GM12878 (cell line): ENCODE data around the gene PRPSAP1. TPM values are rescaled to one million over a fixed set of nuclear protein-coding genes. Genes with fewer than 3 reads are reported as not detected.
A peak's percentile ranks its signal among the peaks of the same experiment; 100 is the strongest.

Experiments used
- BACH1 ChIP-seq: fragments of 450-650 bp; IDR thresholded peaks from 2 replicates; pipeline ENCODE4 v1.6.1; 2017; ENCODE audit warnings: mild to moderate bottlenecking, borderline replicate concordance
- CHD1 ChIP-seq: IDR thresholded peaks from 2 replicates; pipeline ENCODE4 v1.6.1; 2012; ENCODE audit warnings: low read depth, low read length, improper control_type of control experiment
- EZH2 ChIP-seq: IDR thresholded peaks from 2 replicates; pipeline ENCODE4 v1.6.1; 2012; ENCODE audit warnings: low read depth, mild to moderate bottlenecking, control low read depth, inconsistent platforms, low read length, borderline replicate concordance; ENCODE audit not compliant: control insufficient read depth
- FOXM1 ChIP-seq: IDR thresholded peaks from 2 replicates; pipeline ENCODE4 v1.6.1; 2012; ENCODE audit warnings: low read depth, mild to moderate bottlenecking, inconsistent platforms, low read length, moderate library complexity
- GATAD2B ChIP-seq: fragments of 450-650 bp; conservative IDR thresholded peaks from 2 replicates; pipeline ENCODE4 v1.6.1; 2017; ENCODE audit warnings: low read depth, mild to moderate bottlenecking, moderate library complexity
- IKZF2 ChIP-seq, 2 experiments: fragments of 450-650 bp; IDR thresholded peaks; 2 replicates each; pipeline ENCODE4 v1.6.1; 2017; ENCODE audit warnings: mild to moderate bottlenecking in 2 of 2, moderate library complexity in 2 of 2
- KAT2A ChIP-seq: conservative IDR thresholded peaks from 2 replicates; pipeline ENCODE4 v1.6.1; 2011; ENCODE audit warnings: low read depth, low read length; ENCODE audit not compliant: control insufficient read depth
- MTA2 ChIP-seq: fragments of 450-650 bp; IDR thresholded peaks from 2 replicates; pipeline ENCODE4 v1.6.1; 2016; ENCODE audit warnings: low read depth, mild to moderate bottlenecking, moderate library complexity
- NRF1 ChIP-seq: conservative IDR thresholded peaks from 2 replicates; pipeline ENCODE4 v1.6.1; 2011; ENCODE audit warnings: mild to moderate bottlenecking, low read depth, low read length, improper control_type of control experiment
- RAD21 ChIP-seq: IDR thresholded peaks from 2 replicates; pipeline ENCODE4 v1.6.1; 2011; ENCODE audit warnings: mild to moderate bottlenecking, low read depth, low read length, moderate library complexity; ENCODE audit not compliant: insufficient read depth
- RB1 ChIP-seq: fragments of 450-650 bp; formaldehyde crosslinking; IDR thresholded peaks from 2 replicates; pipeline ENCODE4 v1.6.1; 2017; ENCODE audit warnings: mild to moderate bottlenecking, borderline replicate concordance
- RFX5 ChIP-seq: IDR thresholded peaks from 2 replicates; pipeline ENCODE4 v1.6.1; 2011; ENCODE audit warnings: low read depth, low read length, improper control_type of control experiment
- SRF ChIP-seq, 2 experiments: IDR thresholded peaks; 2 replicates each; pipeline ENCODE4 v1.6.1; 2011; ENCODE audit warnings: low read depth in 2 of 2, low read length in 2 of 2, mild to moderate bottlenecking in 1 of 2, moderate library complexity in 1 of 2
- TCF12 ChIP-seq: IDR thresholded peaks from 2 replicates; pipeline ENCODE4 v1.6.1; 2011; ENCODE audit warnings: low read depth, mild to moderate bottlenecking, low read length
- YY1 ChIP-seq: IDR thresholded peaks from 2 replicates; pipeline ENCODE4 v1.6.1; 2011; ENCODE audit warnings: low read depth, mild to moderate bottlenecking, low read length
- polyA plus RNA-seq, 11 experiments: library from polyadenylated mRNA; depleted of rRNA in 4 of 11; unstranded in 6 of 11; stranded (reverse) in 5 of 11; fragments of >200 nt; fragmentation: Nextera tagmentation in 4 of 11; fragmentation: Illumina TruSeq in 1 of 11; extraction: Ambion mirVana in 4 of 11; extraction: Trizol in 1 of 11; gene quantifications; 1 replicate in 1 of 11; 2 replicates in 10 of 11; pipeline versions ENCODE4 v1.2.1 to v1.2.3, GENCODE V29; 2011 to 2016; ENCODE audit warnings: inconsistent platforms in 2 of 11, missing spikeins in 2 of 11, low read depth in 1 of 11
- total RNA-seq, 4 experiments: library from RNA; depleted of rRNA in 3 of 4; stranded (reverse); fragments of >200 nt in 3 of 4; fragmentation: Illumina TruSeq in 1 of 4; extraction: Trizol in 1 of 4; gene quantifications; 2 replicates each; pipeline versions ENCODE4 v1.2.1 to v1.2.3, GENCODE V29; 2013 to 2021
- TF ChIP-seq, protein P1 (sequence below): IDR thresholded peaks from 2 replicates; pipeline ENCODE4 v1.6.1; 2012; ENCODE audit warnings: improper control_type of control experiment, low read depth, low read length; ENCODE audit not compliant: insufficient replicate concordance
- TF ChIP-seq, protein P2 (sequence below): fragments of 150-350 bp; IDR thresholded peaks from 2 replicates; pipeline ENCODE4 v1.6.1; 2014; ENCODE audit warnings: mild to moderate bottlenecking, low read depth, low read length
- TF ChIP-seq, protein P3 (sequence below): fragments of 450-650 bp; IDR thresholded peaks from 2 replicates; pipeline ENCODE4 v1.6.1; 2017; ENCODE audit warnings: mild to moderate bottlenecking, moderate library complexity

Gene PRPSAP1
- total and polyA plus RNA-seq, 10 of the 15 experiments (the other 5 are each of a cell fraction or from before 2014, with no cell fraction given): 15.8 to 84.2 (median 44.2) TPM

DNA sequence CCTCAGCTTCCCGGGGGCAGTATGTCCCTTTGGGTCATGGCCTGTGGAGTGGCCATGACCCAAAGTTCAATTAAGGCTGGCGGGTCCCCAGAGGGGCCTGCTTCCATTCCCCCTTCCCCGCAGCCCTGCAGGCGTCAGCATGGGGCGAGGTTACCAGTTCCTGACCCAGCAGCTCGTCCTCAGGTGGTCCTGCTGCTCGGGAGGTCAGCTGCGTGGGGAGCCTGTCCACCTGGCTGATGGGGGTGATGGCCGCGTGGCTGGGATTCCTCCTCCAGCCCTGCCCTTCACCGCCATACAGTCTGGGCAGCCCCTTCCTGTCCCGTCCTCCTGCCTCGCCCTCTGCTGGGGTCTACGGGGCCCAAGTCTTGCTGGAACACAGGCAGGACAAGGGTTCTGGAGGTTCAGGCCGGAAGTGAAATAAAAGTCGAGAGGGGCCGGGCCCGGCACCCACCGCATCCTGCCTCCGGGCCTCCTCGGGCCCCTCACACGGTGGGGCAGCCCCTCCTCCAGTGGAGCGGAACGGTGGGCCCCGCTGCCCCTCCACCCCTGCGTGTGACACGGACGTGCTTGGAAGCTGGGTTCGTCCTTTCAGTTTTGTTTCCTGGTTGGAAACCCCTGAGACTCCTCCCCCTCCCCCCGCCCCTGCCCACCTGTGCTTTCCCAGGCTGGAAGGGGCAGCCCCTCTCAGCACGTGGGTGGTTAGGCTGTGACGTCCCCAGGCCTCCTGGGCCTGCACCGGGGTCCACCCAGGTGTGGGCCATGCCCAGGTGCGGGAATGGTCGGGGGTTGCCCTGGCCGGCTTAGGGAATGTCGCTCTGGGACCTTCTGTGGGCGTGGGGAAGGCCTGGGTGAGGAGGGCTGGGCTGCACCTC, 81.8 kb downstream of the PRPSAP1 start (continued):
- TF ChIP-seq, protein P1, sequence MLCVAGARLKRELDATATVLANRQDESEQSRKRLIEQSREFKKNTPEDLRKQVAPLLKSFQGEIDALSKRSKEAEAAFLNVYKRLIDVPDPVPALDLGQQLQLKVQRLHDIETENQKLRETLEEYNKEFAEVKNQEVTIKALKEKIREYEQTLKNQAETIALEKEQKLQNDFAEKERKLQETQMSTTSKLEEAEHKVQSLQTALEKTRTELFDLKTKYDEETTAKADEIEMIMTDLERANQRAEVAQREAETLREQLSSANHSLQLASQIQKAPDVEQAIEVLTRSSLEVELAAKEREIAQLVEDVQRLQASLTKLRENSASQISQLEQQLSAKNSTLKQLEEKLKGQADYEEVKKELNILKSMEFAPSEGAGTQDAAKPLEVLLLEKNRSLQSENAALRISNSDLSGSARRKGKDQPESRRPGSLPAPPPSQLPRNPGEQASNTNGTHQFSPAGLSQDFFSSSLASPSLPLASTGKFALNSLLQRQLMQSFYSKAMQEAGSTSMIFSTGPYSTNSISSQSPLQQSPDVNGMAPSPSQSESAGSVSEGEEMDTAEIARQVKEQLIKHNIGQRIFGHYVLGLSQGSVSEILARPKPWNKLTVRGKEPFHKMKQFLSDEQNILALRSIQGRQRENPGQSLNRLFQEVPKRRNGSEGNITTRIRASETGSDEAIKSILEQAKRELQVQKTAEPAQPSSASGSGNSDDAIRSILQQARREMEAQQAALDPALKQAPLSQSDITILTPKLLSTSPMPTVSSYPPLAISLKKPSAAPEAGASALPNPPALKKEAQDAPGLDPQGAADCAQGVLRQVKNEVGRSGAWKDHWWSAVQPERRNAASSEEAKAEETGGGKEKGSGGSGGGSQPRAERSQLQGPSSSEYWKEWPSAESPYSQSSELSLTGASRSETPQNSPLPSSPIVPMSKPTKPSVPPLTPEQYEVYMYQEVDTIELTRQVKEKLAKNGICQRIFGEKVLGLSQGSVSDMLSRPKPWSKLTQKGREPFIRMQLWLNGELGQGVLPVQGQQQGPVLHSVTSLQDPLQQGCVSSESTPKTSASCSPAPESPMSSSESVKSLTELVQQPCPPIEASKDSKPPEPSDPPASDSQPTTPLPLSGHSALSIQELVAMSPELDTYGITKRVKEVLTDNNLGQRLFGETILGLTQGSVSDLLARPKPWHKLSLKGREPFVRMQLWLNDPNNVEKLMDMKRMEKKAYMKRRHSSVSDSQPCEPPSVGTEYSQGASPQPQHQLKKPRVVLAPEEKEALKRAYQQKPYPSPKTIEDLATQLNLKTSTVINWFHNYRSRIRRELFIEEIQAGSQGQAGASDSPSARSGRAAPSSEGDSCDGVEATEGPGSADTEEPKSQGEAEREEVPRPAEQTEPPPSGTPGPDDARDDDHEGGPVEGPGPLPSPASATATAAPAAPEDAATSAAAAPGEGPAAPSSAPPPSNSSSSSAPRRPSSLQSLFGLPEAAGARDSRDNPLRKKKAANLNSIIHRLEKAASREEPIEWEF: no peak
- TF ChIP-seq GATAD2B: no peak; the same call in 1 of the 2 replicates
- TF ChIP-seq, protein P2, sequence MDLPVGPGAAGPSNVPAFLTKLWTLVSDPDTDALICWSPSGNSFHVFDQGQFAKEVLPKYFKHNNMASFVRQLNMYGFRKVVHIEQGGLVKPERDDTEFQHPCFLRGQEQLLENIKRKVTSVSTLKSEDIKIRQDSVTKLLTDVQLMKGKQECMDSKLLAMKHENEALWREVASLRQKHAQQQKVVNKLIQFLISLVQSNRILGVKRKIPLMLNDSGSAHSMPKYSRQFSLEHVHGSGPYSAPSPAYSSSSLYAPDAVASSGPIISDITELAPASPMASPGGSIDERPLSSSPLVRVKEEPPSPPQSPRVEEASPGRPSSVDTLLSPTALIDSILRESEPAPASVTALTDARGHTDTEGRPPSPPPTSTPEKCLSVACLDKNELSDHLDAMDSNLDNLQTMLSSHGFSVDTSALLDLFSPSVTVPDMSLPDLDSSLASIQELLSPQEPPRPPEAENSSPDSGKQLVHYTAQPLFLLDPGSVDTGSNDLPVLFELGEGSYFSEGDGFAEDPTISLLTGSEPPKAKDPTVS: no peak
- TF ChIP-seq IKZF2 (IDR thresholded peaks at IDR 0.05): peak; percentile 66 to 77
- TF ChIP-seq, protein P3, sequence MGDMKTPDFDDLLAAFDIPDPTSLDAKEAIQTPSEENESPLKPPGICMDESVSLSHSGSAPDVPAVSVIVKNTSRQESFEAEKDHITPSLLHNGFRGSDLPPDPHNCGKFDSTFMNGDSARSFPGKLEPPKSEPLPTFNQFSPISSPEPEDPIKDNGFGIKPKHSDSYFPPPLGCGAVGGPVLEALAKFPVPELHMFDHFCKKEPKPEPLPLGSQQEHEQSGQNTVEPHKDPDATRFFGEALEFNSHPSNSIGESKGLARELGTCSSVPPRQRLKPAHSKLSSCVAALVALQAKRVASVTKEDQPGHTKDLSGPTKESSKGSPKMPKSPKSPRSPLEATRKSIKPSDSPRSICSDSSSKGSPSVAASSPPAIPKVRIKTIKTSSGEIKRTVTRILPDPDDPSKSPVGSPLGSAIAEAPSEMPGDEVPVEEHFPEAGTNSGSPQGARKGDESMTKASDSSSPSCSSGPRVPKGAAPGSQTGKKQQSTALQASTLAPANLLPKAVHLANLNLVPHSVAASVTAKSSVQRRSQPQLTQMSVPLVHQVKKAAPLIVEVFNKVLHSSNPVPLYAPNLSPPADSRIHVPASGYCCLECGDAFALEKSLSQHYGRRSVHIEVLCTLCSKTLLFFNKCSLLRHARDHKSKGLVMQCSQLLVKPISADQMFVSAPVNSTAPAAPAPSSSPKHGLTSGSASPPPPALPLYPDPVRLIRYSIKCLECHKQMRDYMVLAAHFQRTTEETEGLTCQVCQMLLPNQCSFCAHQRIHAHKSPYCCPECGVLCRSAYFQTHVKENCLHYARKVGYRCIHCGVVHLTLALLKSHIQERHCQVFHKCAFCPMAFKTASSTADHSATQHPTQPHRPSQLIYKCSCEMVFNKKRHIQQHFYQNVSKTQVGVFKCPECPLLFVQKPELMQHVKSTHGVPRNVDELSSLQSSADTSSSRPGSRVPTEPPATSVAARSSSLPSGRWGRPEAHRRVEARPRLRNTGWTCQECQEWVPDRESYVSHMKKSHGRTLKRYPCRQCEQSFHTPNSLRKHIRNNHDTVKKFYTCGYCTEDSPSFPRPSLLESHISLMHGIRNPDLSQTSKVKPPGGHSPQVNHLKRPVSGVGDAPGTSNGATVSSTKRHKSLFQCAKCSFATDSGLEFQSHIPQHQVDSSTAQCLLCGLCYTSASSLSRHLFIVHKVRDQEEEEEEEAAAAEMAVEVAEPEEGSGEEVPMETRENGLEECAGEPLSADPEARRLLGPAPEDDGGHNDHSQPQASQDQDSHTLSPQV: 0 out of 2 replicates have a peak, but pooled peaks have one; percentile 11
- TF ChIP-seq EZH2: no peak
- peak; percentile 96 for TF ChIP-seq TCF12
- TF ChIP-seq CHD1: 0 out of 2 replicates have a peak, but pooled peaks have one; percentile 8
- no peak for TF ChIP-seq KAT2A
- TF ChIP-seq RB1: peak; percentile 43; the same call in 1 of the 2 replicates
- TF ChIP-seq MTA2: no peak; the same call in 1 of the 2 replicates
- TF ChIP-seq RAD21: 0 out of 2 replicates have a peak, but pooled peaks have one; percentile 14
- TF ChIP-seq YY1: peak; percentile 8; the same call in 1 of the 2 replicates
- 0 out of 4 replicates have a peak, but pooled peaks of 1 of the 2 experiments have one; percentile 14 for TF ChIP-seq SRF (IDR thresholded peaks at IDR 0.05; ENCODE audit: low read depth in 2 of 2, low read length in 2 of 2)
- no peak for TF ChIP-seq NRF1
- no peak; the same call in 1 of the 2 replicates for TF ChIP-seq RFX5
- TF ChIP-seq BACH1: peak; percentile 94
- no peak for TF ChIP-seq FOXM1
